Gastroesophageal sphincter (tissue), 3 donors: Measurements from ENCODE around the gene PRELP.

Experiments
- CTCF ChIP-seq, 4 experiments: fragments of 200-600 bp in 2 of 4; fragments of 450-650 bp in 2 of 4; sonication (generic) in 1 of 4; IDR thresholded peaks; one replicate each; pipeline ENCODE4 v1.5.1; 2017 to 2019; ENCODE audit warnings: antibody characterized with exemption in 4 of 4, mild to moderate bottlenecking in 2 of 4, moderate library complexity in 2 of 4
- POLR2A ChIP-seq, 2 donors: fragments of 450-650 bp; IDR thresholded peaks; one replicate each; pipeline ENCODE4 v1.6.1; 2017; ENCODE audit warnings: antibody characterized with exemption in 2 of 2, mild to moderate bottlenecking in 2 of 2, moderate library complexity in 1 of 2

- no peak for TF ChIP-seq CTCF (IDR thresholded peaks at IDR 0.05)
- no peak for TF ChIP-seq POLR2A (IDR thresholded peaks at IDR 0.05)
Observed at GRCh38 chr1:203523667-203524066, 48.1 kb downstream of the PRELP start.
